GM12891 (cell line): ENCODE data around the gene OR6A2.
A peak's percentile ranks its signal among the peaks of the same experiment; 100 is the strongest.
"Not testable (repeated sequence)": the region's sequence is repeated elsewhere in the genome, so short reads cannot be mapped to it uniquely, and the experiment has no call there.

Experiments used
- DNase-seq: peaks from one replicate; pipeline ENCODE4 v3.0.0; 2011; ENCODE audit warnings: low spot score; ENCODE audit not compliant: insufficient read length
- FAIRE-seq: peaks from 2 replicates; lab custom pipeline; 2011; peaks lifted over from hg19 to GRCh38; lab: Jason Lieb, UNC
- PAX5 ChIP-seq: IDR thresholded peaks from 2 replicates; pipeline ENCODE4 v1.6.1; 2011; ENCODE audit warnings: low read length, moderate library complexity, mild to moderate bottlenecking; ENCODE audit not compliant: insufficient read depth, severe bottlenecking
- POLR2A ChIP-seq: IDR thresholded peaks from 2 replicates; pipeline ENCODE4 v1.6.1; 2011; ENCODE audit warnings: low read depth, low read length, control low read depth
- POLR2AphosphoS5 ChIP-seq: IDR thresholded peaks from 2 replicates; pipeline ENCODE4 v1.6.1; 2011; ENCODE audit warnings: low read depth, low read length, control low read depth
- POU2F2 ChIP-seq: IDR thresholded peaks from 2 replicates; pipeline ENCODE4 v1.6.1; 2011; ENCODE audit warnings: low read depth, mild to moderate bottlenecking, control low read depth, low read length, moderate library complexity
- SPI1 ChIP-seq: IDR thresholded peaks from 2 replicates; pipeline ENCODE4 v1.6.1; 2011; ENCODE audit warnings: low read depth, low read length, control low read depth
- TAF1 ChIP-seq: IDR thresholded peaks from 2 replicates; pipeline ENCODE4 v1.6.1; 2011; ENCODE audit warnings: low read depth, low read length, control low read depth

The OR6A2 gene

DNA sequence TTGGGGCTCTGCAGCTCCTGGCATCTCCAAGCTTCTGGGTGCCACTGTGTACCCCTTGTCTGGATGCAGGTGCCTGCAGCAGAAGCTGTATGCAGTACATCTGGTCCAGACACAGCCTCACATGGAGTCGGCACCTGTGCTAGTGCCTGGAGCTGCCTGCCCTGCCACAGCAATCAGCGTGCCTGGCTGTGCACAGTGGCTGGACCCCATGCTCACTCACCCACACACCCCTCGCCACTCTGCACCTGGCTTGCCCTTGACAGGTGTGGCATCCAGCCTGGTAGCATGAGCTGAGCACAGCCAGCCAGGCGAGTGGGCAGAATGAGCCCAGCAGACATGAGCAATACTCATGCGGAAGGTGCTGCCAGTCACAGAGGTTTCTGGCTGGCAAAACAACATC lies 19.5 kb upstream of the OR6A2 start:
- no peak for FAIRE-seq

DNA sequence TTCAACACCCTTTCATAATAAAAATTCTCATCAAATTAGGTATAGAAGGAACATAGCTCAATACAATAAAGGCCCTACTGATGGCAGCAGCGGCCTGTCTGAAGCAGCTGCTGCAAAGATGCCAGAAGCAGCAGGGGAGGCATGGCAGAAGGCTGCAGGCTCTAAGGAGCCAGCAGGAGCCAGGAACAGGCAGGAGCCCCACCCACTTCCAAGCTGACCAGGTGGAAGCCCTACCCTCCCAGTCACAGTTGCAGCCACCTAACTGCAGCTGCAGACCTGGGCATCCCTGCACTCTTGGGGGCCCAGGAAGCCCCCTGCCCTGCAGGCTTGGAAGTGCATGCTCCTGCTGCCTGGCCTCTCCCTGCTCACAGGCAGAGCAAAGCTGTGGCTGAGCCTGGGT lies 18.2 kb upstream of the OR6A2 start:
- FAIRE-seq (no peak), DNase-seq (no peak)
- TF ChIP-seq POU2F2 (no peak), SPI1 (no peak), TAF1 (no peak), PAX5 (no peak), POLR2A (no peak), POLR2AphosphoS5 (no peak)

More for the DNA sequence above, 19.5 kb upstream of the OR6A2 start:
- DNase-seq, result no peak
- TF ChIP-seq SPI1 (no peak), POLR2AphosphoS5 (no peak), POU2F2 (no peak), PAX5 (no peak), POLR2A (no peak), TAF1 (no peak)

DNA sequence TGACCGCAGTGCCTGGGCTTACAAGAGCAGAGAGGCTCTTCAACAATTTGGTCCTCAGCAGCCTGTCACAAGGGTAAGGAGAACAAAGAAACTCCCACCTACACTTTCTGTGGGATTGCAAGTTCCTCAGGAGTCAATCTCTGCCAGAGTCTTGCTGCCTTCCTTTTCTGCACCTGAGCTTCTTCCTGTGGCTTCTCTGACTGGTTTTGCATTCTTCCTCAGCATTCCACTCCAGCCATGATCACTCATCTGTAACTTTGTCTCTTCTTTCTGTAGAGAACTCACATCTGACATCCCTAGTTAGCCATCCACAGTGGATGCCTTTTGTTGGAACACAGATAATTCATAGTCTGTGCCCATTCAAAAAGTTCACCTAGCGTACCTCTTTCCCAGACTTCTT lies 14.2 kb upstream of the OR6A2 start:
- no peak for DNase-seq
- TF ChIP-seq POLR2A (no peak), POLR2AphosphoS5 (no peak)
- FAIRE-seq, result no peak

DNA sequence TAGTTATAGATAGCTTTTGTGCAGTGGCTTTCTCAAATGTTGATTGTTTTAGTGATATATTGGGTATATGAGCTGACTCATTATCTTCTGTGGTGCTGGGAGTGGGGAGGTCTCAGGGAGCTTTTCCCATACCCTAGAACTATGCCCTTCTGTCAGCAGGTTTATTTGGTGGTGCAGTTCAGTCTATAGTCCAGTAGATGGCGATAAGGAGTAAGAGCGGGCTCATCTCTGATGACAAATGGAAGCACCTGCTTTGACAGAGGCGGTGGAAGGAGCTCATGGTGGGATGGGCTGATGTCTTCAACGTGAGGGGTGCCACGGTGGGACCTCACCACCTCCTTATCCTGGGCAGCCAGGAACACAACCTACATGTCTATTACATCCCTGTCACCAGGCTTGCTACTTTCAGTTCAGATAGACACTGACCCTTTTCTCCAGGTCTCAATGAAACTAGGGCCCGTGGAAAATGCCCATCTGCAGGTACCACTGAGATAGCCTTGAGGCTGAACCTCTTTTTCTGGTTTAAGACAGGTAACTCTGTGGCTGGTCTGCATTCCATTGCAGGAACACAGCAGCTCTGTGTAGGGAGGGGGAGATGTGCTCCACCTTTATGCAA lies 13.0 kb upstream of the OR6A2 start:
- FAIRE-seq, result peak; percentile 97
- peak; percentile 40 for DNase-seq
- no peak for TF ChIP-seq POU2F2
- TF ChIP-seq PAX5, result no peak
- TF ChIP-seq SPI1, result no peak
- no peak for TF ChIP-seq POLR2A
- no peak for TF ChIP-seq TAF1
- TF ChIP-seq POLR2AphosphoS5, result no peak

DNA sequence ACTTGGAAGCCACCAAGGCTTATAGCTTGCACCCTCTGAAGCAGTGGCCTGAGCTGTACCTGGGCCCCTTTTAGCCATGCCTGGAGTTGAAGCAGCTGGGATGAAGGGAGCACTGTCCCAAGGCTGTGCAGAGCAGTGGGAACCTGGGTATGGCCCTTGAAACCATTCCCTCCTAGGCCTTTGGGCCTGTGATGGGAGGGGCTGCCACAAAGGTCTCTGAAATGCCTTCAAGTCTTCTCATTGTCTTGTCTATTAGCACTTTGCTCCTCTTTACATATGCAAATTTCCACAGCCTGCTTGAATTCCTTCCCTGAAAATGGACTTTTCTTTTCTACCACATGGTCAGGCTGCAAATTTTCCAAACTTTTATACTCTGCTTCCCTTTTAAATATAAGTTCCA lies 1.6 kb upstream of the OR6A2 start:
- FAIRE-seq, DNase-seq: not testable (repeated sequence)

DNA sequence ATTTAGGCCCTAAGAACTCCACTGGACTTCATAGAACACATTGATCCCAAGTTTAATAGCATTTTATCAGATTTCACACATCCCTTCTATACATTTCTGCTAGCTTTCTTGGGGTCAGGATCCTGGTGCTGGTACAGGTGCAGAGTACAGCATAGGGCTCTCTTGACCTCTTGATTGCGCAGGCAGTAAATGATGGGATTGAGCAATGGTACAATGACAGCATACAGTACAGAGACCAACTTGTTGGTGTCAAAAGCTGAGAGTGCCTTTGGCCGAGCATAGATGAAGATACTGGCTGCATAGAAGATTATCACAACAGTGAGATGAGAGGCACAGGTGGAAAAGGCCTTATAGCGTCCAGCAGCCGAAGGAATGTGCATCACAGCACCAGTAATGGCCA lies 4.8 kb downstream of the OR6A2 start:
- DNase-seq, result no peak
- no peak for TF ChIP-seq POU2F2
- TF ChIP-seq PAX5, result no peak
- TF ChIP-seq POLR2AphosphoS5, result no peak
- no peak for TF ChIP-seq POLR2A
- no peak for TF ChIP-seq SPI1
- TF ChIP-seq TAF1, result no peak
- no peak for FAIRE-seq

DNA sequence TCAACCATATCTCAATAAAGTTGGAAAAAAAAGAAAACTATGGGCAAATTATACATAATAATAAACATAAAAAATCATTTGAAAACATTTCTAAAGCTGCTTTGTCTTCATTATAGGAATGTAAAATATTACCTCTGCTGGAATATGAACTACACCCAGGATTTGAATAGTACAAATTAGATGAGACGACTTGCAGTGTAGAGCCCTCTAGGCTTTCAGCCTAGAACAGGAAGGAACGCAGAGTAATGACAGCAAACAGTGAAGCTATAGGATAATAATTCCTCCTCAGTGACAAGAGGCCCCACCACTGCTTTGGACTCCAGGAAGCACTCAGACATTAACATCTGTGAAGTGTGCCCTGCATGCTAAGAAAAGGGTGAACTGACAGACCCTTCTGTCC lies 8.9 kb downstream of the OR6A2 start:
- FAIRE-seq (no peak), DNase-seq (no peak)
- TF ChIP-seq TAF1 (no peak), POLR2AphosphoS5 (no peak), POLR2A (no peak), POU2F2 (no peak)

DNA sequence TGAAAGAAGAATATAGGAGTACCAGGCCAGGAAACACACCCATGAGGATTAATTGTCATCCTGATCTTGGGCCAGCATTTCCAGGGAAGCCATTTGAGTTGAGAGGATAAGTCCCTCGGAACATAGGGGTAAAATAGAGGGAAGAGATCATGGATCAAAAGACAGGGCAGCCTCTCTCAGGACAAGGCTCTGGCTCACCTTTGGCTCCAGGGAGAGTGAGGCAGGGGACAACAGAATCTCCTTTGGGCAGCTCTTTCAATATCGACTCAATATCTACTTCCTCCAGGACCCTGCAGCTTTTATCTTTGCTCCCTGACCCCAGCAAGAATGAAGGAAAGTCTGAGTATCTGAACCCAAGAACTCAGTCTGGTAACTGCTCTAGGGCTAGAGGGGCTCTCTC lies 16.8 kb downstream of the OR6A2 start, which contains the start of gene OR2AG1:
TSS of gene OR2AG1 (plus strand) at position 301 of the 400 bp plus-strand sequence. CDS start 2,018 bp downstream, outside the sequence.
- TF ChIP-seq TAF1 (no peak), SPI1 (no peak), POLR2AphosphoS5 (no peak), POLR2A (no peak), PAX5 (no peak), POU2F2 (no peak)
- DNase-seq (no peak), FAIRE-seq (no peak)

DNA sequence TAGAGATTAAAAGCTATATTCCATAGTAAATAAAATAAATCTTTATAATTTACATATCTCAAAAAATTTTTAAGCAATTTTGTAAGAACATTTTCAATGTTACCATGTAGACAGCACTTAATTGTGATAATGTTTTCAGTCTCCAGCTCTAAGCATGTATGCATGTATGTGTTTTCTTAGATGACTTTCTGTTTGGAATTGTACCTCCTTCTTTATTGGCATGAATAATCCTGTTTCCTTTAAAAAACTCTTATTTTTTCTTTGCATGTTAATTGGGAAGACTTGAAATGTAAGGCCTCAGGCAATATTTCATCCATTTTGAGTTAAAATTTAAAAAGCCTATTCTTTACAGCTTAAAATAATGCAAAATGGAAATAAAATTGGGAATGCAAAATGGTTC lies 18.7 kb downstream of the OR6A2 start:
- TF ChIP-seq POLR2AphosphoS5 (no peak), TAF1 (no peak), POU2F2 (no peak), PAX5 (no peak), POLR2A (no peak), SPI1 (no peak)
- FAIRE-seq, result no peak
- no peak for DNase-seq

DNA sequence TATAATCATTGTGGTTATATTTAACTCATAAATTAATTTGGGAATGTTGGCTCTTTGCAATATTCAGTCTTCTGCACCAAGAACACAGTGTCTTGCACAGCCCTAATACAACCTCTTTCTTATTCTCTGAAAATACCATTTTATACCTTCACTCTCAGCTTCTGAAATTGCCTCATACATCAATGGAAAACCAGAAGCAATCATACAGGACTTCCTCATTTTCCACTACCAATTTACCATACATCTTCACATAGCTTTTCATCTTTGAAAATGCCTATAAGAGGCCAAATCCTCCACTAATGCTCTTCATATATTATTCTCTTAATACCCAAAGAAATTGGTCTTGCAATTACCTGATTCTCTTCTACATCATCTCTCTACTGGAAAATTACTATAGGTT lies 21.0 kb downstream of the OR6A2 start:
- FAIRE-seq (no peak), DNase-seq (no peak)
- TF ChIP-seq SPI1, result peak; percentile 18; the same call in 1 of the 2 replicates
- no peak for TF ChIP-seq POLR2AphosphoS5
- no peak for TF ChIP-seq POU2F2
